GM04504 (cell line): ENCODE results near the gene GPATCH1.
"Not testable (repeated sequence)": the region's sequence is repeated elsewhere in the genome, so short reads cannot be mapped to it uniquely, and the experiment has no call there.

ENCODE experiments used
- DNase-seq: peaks from one replicate; pipeline ENCODE4 v3.0.0-alpha.2; 2012; ENCODE audit warnings: low read depth

Gene GPATCH1

DNA sequence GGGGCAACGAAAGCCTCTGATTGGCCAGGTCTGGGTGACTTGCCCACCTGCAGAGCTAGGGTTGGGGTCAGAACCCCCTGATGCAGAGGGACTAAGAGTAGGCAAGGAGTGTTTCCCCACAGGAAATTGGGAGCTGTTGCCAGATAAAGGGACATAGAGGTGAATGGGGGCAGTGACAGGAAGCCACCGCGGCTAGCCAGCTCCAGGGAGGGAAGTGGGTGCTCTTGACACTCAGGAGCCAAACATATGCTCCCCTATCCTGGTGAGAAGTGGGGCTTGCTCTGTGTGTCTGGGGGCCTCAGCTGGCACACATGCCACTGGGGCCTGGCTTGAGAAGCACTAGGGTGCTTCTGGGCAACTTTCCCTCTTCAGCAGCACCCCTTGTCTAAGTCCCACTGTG lies 76.9 kb downstream of the GPATCH1 start:
- DNase-seq, result no peak

DNA sequence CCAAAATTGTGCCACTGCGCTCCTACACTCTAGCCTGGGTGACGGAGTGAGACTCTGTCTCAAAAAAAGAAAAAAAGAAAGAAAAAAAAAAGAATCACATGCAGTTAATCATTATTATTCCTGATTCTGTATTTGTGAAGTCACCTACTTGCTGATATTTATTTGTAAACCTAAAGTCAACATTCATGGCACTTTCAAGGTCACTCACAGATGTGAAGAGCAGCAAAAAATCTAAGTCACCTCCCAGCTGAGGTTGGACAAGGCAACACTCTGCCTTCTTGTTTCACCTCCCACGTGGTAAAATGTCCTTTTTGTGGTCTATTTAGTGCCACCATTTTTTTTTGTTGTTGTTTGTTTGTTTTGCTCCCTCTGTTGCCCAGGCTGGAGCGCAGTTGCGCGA lies 77.4 kb downstream of the GPATCH1 start:
- DNase-seq, result no peak

DNA sequence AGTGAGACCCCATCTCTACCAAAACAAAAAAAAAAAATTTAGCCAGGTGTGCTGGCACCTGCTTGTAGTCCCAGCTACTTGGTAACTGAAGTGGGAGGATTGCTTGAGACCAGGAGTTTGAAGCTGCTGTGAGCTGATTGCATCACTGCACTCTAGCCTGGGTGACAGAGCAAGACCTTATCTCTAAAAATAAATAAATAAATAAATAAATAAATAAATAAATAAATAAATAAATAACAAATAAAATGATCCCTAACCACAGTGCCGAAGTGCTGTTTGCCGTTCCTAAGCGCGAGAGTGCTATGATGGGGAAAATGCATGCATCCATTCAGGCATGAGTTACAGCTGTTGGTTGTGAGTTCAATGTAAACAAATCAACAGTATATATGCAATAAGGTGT lies 78.2 kb downstream of the GPATCH1 start:
- DNase-seq, result no peak

DNA sequence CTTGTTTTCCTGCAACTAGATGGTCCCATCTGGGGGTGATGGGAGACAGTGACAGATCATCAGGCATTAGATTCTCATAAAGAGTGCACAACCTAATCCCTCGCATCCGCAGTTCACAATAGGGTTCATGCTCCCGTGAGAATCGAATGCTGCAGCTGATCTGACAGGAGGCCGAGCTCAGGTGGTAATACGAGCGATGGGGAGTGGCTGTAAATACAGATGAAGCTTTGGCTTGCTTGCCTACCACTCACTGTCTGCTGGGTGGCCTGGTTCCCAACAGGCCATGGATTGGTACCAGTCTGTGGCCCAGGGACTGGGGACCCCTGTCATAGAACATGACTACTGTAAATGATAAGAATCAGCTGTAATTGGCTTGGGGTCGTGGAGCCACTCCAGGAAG lies 78.9 kb downstream of the GPATCH1 start:
- DNase-seq, result no peak

DNA sequence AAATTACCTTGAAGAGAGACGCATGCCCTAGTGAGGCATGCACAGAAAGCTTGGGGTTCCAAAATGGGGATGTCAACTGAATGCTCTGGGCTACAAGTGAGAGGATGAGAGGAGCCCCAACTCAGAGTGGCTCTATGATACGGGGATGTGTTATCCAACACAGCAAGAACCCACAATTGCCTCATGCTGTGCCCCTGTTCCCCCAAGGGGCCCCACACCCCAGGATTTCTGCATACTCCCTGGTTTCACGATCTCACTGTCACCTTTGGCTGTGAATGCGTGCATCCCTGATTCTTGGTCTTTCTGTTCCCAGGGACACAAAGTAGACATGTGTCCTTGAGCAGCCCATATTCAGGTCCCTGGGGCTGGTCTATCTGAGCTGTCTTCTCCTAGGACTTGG lies 80.2 kb downstream of the GPATCH1 start:
- DNase-seq, result no peak

DNA sequence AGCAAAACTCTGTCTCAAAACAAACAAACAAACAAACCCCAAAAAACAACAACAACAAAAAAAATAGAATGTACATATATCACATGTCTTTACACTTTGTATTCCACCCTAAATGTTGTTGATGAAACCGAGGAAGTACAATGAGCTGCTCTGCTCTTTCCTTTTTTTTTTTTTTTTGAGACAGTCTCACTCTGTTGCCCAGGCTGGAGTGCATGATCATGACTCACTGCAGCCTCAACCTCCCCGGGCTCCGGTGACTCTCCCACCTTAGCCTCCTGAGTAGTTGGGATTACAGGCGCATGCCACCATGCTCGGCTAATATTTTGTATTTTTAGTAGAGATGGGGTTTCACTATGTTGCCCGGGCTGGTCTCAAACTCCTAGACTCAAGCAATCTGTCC lies 82.5 kb downstream of the GPATCH1 start:
- no peak for DNase-seq

DNA sequence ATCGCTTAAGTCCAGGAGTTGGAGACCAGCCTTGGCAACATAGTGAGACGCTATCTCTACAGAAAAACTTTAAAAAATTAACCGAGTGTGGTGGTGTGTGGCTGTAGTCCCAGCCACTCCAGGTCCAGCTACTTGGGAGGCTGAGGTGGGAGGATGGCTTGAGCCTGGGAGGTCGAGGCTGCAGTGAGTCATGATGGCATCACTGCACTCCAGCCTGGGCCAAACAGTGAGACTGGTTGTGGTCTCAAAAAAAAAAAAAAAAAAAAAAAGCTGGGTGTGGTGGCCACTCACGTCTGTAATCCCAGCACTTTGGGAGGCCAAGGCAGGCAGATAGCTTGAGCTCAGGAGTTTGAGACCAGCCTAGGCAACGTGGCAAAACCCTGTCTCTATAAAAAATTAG lies 85.1 kb downstream of the GPATCH1 start:
- DNase-seq, result not testable (repeated sequence)

DNA sequence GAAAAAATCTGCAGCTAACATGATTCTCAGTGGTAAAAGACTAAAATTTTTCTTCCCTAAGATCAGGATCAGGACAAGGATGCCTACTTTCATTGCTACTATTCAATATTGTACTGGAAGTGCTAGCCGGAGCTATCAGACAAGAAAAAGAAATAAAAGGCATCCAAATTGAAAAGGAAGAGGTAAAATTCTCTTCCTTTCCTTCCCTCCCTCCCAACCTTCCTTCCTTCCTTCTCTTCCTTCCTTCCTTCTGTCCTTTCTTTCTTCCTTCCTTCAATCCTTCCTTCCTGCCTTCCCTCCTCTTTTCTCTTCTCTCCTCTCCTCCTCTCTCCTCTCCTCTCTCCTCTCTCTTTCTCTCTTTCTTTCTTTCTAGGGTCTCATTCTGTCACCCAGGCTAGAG lies 86.5 kb downstream of the GPATCH1 start:
- no peak for DNase-seq

DNA sequence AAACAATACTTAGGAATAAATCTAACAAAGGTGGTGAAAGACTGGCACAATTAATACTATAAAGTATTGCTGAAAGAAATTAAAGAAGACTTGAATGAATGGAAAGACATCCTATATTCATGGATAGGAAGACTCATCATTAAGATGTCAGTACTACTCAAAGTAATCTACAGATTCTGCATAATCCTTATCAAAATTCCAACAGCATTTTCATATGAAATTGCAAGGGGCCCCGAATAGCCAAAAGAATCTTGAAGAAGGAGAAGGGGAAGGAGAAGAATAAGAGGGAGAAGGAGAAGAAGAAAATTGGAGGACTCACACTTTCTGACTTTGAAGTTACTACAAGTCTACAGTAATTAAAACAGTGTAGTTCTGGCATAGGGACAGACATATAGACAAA lies 87.5 kb downstream of the GPATCH1 start:
- DNase-seq, result no peak

DNA sequence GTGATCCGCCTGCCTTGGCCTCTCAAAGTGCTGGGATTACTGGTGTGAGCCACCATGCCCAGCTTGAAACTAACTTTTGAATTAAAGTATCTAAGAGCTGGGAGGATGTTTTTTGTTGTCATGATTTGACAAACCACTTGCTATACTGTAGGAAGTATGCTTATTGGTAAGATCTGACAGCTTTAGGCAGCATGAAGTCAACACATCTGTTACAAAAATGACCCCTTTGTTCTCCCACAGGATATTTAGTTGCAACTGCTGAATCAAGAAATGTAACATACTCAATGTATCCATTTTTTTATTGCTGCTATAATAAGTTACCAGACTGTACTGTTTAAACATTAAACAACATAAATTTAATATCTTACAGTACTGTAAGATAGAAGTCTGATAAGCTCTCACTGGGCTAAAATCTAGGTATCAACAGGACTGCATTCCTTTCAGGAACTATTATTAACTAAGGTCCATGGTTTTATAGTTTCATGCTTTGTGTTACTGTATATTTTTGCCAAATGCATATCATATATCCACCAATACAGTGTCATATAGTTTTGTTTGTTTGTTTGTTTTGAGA lies 90.3 kb downstream of the GPATCH1 start:
- DNase-seq, result no peak

DNA sequence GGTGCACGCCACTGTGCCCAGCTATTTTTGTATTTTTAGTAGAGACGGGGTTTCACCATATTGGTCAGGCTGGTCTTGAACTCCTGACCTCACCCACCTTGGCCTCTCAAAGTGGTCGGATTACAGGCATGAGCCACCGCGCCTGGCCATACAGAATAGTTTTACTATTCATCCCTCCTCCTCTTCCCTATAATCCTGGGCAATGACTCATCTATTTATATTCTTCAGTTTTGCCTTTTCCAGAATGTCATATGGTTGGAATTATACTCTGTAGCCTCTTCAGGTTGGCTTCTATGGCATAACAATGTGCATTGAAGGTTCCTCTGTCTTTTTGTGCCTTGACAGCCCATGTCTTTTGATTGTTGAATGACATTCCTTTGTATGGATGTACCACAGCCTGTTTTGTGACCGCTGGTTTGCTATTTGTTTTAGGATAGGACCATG lies 91.0 kb downstream of the GPATCH1 start:
- no peak for DNase-seq

DNA sequence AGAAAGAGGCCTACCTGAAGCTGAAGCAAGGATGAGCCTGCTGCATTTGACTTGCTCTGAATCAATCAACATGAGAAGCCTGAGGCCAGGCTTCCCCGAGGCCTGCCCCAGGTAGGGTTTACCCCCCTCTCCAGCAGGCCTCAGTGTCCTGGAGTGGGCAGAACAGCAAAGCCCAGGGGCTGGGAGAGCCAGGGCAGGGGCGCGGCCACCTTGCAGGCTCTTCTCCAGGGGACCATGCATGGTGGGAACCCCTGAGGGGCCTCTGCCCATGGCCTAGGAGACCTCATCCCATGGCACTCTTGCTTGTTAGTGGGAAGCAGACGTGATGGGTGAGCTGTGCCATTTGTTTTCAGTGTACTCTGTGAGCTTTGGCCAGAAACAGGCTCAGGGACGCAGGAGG lies 93.2 kb downstream of the GPATCH1 start:
- DNase-seq, result no peak

DNA sequence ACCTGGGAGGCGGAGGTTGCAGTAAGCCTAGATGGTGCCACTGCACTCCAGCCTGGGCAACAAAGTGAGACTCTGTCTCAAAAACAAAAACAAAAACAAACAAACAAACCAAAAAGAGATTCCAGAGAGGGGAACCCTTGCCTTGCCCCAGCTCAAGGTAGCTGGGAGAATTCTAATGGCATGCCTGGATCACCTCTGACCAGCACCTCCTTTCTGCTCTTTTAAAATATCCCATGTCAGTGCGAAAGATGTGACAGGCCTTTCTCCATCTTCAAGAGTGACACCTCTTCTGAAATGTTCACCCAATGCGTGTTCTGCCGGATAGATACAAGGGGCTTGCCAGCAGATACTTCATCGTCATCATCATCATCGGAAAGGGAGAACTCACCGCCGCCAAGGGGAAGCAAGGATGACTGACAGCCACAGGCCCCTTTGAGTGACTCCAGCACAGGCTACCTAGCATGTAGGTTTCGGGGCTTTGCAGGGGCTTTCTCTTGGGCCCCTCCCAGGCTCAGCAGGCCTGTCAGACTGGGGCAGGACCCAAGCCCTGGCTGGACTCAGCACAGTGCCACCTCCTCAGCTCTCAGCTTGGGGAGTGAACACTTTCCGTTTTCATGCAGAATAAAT lies 94.3 kb downstream of the GPATCH1 start:
- DNase-seq, result no peak

DNA sequence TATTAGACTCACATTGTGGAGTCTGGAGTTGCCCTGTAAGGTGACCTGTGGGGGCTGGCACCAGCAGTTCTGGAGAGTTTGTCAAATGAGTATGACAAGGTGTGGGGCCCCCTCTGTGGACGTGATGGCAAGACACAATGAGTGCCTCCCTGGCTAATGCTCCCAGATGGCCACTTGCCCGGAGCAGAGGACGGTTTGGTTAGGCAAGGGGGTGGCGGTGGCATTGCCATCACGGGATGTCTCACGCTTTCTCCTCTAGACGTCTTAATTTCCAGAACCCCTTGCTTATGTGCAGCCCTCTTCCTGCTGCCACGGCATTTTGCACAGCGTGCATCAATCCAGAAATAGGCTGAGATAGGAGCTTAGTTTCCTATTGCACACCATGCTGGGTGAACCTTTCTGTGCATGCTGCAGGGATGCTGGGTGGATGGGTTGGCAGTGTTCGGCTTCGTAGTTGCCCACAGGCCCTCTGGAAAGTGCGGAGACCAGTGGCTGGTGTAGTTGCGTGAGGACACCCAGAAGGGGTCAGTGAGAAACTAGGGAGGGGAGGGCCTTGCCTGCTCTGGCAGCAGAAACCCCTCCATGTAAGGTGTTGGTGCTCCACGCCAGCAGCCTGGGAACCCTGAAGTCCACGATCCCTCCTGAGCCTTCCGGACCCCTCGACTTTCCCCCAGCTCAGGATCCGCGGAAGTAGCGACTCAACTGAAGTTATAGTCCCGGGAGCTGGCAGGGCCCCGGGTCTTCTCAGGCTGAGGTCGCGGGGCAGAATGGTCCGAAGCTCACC lies 95.1 kb downstream of the GPATCH1 start:
- no peak for DNase-seq

DNA sequence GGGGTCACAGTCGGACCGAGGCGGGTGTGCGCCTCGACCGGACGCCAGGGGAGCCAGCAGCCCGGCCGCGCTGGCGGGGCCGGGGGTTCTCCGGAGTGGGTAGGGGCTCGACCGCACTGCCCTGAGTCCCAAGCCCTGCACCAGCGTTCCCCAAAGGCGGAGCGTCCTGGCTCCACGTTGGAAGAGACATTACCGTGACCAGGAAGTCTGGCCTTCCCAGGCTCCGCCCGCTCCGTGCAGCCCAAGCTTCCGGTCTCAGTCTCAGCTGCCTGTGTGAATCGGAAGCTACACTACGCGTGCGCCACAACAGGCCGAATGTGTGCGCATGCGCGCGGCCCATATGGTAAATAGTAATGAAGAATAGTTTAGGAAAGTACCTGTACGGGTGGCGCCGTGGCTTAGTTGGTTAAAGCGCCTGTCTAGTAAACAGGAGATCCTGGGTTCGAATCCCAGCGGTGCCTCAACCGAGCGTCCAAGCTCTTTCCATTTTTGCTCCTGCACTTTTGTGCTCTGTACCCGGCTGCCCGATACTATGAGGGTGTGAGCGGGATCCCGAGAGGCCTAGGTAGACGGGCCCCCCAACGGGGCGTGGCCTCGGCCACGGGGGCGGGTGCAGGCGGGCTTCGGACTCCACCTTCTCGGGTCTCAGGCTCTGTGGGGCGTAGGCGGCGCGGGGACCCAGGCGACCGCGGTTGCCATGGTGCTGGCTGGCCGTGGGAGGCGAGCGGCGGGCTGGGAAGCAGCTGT lies 95.9 kb downstream of the GPATCH1 start:
- DNase-seq, result peak; percentile 98

DNA sequence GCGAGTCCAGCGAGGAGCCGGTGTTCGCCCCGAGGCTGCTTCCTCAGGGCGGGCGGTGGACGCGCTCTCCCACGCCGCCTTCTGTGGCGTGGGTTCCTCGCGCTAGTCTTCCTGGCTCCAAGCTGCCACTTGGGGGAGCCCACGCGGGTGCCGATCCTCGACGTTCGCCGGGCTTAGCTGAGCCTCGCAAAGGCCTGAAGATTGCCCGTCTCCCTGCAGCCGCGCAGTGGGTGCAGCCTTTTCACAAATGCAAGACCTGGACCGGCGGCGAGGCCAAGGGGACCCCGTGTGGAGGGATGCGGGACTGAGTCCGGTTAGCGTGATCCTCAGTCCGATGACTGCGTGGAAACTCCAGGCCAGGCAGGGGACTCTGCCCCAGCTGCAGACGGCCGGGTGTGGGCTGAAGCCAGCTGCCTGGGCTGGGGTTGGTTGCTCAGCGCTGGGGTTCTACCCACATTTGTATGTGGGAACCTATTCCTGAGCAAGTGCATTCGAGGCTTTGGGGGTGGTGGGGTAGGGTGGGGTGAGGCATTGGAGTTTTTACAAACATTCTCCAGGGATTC lies 96.5 kb downstream of the GPATCH1 start:
- DNase-seq, result no peak
